ENCODE data around the gene CHMP1B. TPM values are rescaled to one million over a fixed set of nuclear protein-coding genes. Genes with fewer than 3 reads are reported as not detected.

Gene CHMP1B
- 44.3 and 49.8 TPM in 2 replicates for total RNA-seq

GRCh38 chr18:11851146-11851805 is at the start of gene CHMP1B:
TSS of gene CHMP1B (plus strand) at chr18:11851413. CDS start at chr18:11851512, 99 bp downstream.

Other genes with a start within 250 kb of the CHMP1B start
- gene SLC35G4, start 241.8 kb upstream of the CHMP1B start, total RNA-seq: not detected in 2 replicates
- 0.20 and 1.0 TPM in 2 replicates for gene GNAL, start 162.1 kb upstream of the CHMP1B start, total RNA-seq
- 32.6 and 34.8 TPM in 2 replicates for gene MPPE1, start 56.9 kb downstream of the CHMP1B start, total RNA-seq
- gene IMPA2, start 130.1 kb downstream of the CHMP1B start, total RNA-seq: 3.1 and 4.1 TPM in 2 replicates
- gene ANKRD62, start 242.4 kb downstream of the CHMP1B start, total RNA-seq: not detected in 2 replicates